Stimulated activated CD8-positive, alpha-beta memory T cell treated with anti-CD3 and anti-CD28 coated beads, Interleukin-12 subunit alpha, Interleukin-12 subunit beta, amount 100 ng/mL, for 24 hours (primary cell): Measurements from ENCODE around the gene LIN7B.

Experiments used
- DNase-seq: peaks from one replicate; pipeline ENCODE4 v3.0.0-alpha.2; 2020; ENCODE audit errors: extremely low read depth

LIN7B gene

DNA sequence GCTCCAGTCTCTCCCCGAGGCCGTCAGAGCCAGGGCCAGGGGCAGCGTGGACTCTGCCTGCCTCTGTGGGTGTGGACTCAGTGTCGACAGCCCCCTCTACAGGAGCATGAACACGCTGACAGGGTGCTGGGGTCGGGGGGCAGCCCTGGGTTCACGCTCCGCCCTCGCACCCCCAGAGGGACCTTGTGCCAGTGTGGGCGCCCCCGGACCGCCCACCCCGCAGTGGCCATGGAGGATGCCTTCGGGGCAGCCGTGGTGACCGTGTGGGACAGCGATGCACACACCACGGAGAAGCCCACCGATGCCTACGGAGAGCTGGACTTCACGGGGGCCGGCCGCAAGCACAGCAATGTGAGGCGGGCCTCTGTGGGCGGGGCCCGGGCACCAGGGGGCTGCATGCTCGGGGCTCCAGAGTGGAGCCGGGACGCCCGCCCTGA lies 51.7 kb downstream of the LIN7B start:
- DNase-seq: no peak

DNA sequence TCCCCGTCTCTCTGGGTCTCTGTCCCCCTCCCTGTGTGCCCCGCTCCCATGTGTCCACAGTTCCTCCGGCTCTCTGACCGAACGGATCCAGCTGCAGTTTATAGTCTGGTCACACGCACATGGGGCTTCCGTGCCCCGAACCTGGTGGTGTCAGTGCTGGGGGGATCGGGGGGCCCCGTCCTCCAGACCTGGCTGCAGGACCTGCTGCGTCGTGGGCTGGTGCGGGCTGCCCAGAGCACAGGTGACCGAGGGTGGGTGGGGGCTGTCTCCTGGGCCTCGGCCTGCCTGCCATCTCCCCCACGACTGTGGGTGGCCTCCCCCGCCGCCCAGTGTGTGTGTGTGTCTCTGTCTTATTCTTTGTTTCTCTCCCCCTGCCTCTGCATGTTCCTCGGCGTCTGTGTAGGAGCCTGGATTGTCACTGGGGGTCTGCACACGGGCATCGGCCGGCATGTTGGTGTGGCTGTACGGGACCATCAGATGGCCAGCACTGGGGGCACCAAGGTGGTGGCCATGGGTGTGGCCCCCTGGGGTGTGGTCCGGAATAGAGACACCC lies 53.8 kb downstream of the LIN7B start:
- DNase-seq: no peak
